Transverse colon (tissue), 4 donors: ENCODE measurements around the gene KIF21A. TPM values are rescaled to one million over a fixed set of nuclear protein-coding genes. Genes with fewer than 3 reads are reported as not detected.

ENCODE experiments used
- DNase-seq: peaks from one replicate; pipeline ENCODE4 v3.0.0-alpha.2; 2019
- H3K27ac ChIP-seq, 4 donors: fragments of 200-600 bp; sonication (generic); 2 replicates each; pipeline ENCODE4 v1.5.1; 2016 to 2018; ENCODE audit warnings: inconsistent platforms in 4 of 4
- H3K27me3 ChIP-seq: fragments of 200-600 bp; sonication (generic); 2 replicates; pipeline ENCODE4 v1.5.1; 2017; ENCODE audit warnings: inconsistent platforms
- H3K36me3 ChIP-seq, 4 donors: fragments of 200-600 bp; sonication (generic); 2 replicates each; pipeline ENCODE4 v1.5.1; 2017 to 2019; ENCODE audit warnings: inconsistent platforms in 4 of 4
- H3K4me1 ChIP-seq, 4 donors: fragments of 200-600 bp; sonication (generic); 2 replicates each; pipeline ENCODE4 v1.5.1; 2017 to 2020; ENCODE audit warnings: inconsistent platforms in 4 of 4
- H3K4me3 ChIP-seq, 4 donors: fragments of 200-600 bp; sonication (generic); 1 replicate in 1 of 4; 2 replicates in 3 of 4; pipeline versions ENCODE4 v1.5.1 to v1.6.1; 2017 to 2019; ENCODE audit warnings: inconsistent platforms in 4 of 4
- H3K9me3 ChIP-seq, 2 donors: fragments of 200-600 bp; sonication (generic); 2 replicates each; pipeline ENCODE4 v1.5.1; 2017 to 2019; ENCODE audit warnings: inconsistent platforms in 2 of 2
- CTCF ChIP-seq, 5 experiments: fragments of 200-600 bp in 3 of 5; fragments of 450-650 bp in 2 of 5; sonication (generic) in 3 of 5; IDR thresholded peaks; 1 replicate in 2 of 5; 2 replicates in 3 of 5; pipeline ENCODE4 v1.5.1; 2016 to 2017; ENCODE audit warnings: antibody characterized with exemption in 5 of 5, inconsistent platforms in 3 of 5, mild to moderate bottlenecking in 2 of 5, moderate library complexity in 1 of 5
- EP300 ChIP-seq: sonication (generic); formaldehyde crosslinking; IDR thresholded peaks from one replicate; pipeline ENCODE4 v1.6.1; 2017; ENCODE audit warnings: antibody characterized with exemption, low read depth
- POLR2A ChIP-seq: fragments of 450-650 bp; IDR thresholded peaks from one replicate; pipeline ENCODE4 v1.6.1; 2016; ENCODE audit warnings: antibody characterized with exemption, mild to moderate bottlenecking, moderate library complexity
- POLR2AphosphoS5 ChIP-seq, 3 donors: sonication (generic); formaldehyde crosslinking; IDR thresholded peaks; one replicate each; pipeline ENCODE4 v1.6.1; 2016; ENCODE audit warnings: antibody characterized with exemption in 3 of 3
- WGBS, 2 donors: methylation state at CpG; one replicate each; pipeline ENCODE4 v1.1.5; 2018; ENCODE audit warnings: low coverage in 1 of 2; 5-methylcytosine and 5-hydroxymethylcytosine counted together
- in situ Hi-C, 4 donors: fragments of 200-750 bp; cut with MboI; loops; one replicate each; pipeline versions ENCODE4 v1.15.0 to v1.15.1; 2017; ENCODE audit warnings: low sequenced_read_pairs in 3 of 4, low pct_ligation_motif_present in 1 of 4, low pct_unique_long_range_greater_than_20kb in 1 of 4
- intact Hi-C: fragments of 100-400 bp; cut with DNase I; formaldehyde crosslinking; loops from one replicate; pipeline ENCODE4 v1.15.1; 2023; ENCODE audit warnings: low total_unique reads
- total RNA-seq, 4 donors: library from RNA; depleted of rRNA; stranded (reverse); fragments of >200 nt; gene quantifications; one replicate each; pipeline ENCODE4 v1.1.0, GENCODE V29; 2016

The KIF21A gene
- total RNA-seq, 4 donors from 2014 or later = 23.6 to 40.6 (median 31.9) TPM

- no peak overlapping the region for H3K27ac ChIP-seq
- no peaks in the 10 kb centered on the region for H3K9me3 ChIP-seq
- TF ChIP-seq POLR2A (no peak), POLR2AphosphoS5 (IDR thresholded peaks at IDR 0.05) (no peak), EP300 (no peak)
- intact Hi-C loops = no loop called here
- no peak for DNase-seq
- H3K4me1 ChIP-seq = no peaks in the 10 kb centered on the region
- H3K36me3 ChIP-seq = peaks cover 0 to 7% (median 2%) of the 10 kb centered on the region in 4 donors
- in situ Hi-C loops = no loop called here
- 96% methylated on average over 4 of the region's 4 CpGs for WGBS, 2 donors
- H3K4me3 ChIP-seq = no peak overlapping the region
- no peaks in the 10 kb centered on the region for H3K27me3 ChIP-seq
Observed at GRCh38 chr12:39329876-39330275, 113.0 kb downstream of the KIF21A start.

- intact Hi-C loops = no loop called here
- Histone ChIP-seq H3K27ac (no peak overlapping the region), H3K4me1 (no peaks in the 10 kb centered on the region), H3K4me3 (no peak overlapping the region), H3K27me3 (no peaks in the 10 kb centered on the region), H3K36me3 (peaks cover 0 to 7% (median 2%) of the 10 kb centered on the region in 4 donors), H3K9me3 (no peaks in the 10 kb centered on the region)
- WGBS, 2 donors = 80 to 84% methylated on average over 1 of the region's 1 CpG
- TF ChIP-seq CTCF (IDR thresholded peaks at IDR 0.05) (no peak), POLR2A (no peak), EP300 (no peak), POLR2AphosphoS5 (IDR thresholded peaks at IDR 0.05) (no peak)
- no peak for DNase-seq
- in situ Hi-C loops = no loop called here
Observed at GRCh38 chr12:39329018-39329417, 113.9 kb downstream of the KIF21A start.

- TF ChIP-seq POLR2A (no peak), POLR2AphosphoS5 (IDR thresholded peaks at IDR 0.05) (no peak), CTCF (IDR thresholded peaks at IDR 0.05) (no peak), EP300 (no peak)
- in situ Hi-C loops (no loop called here), intact Hi-C loops (no loop called here)
- Histone ChIP-seq H3K9me3 (no peaks in the 10 kb centered on the region), H3K4me1 (no peaks in the 10 kb centered on the region), H3K36me3 (peaks cover 0 to 7% (median 2%) of the 10 kb centered on the region in 4 donors), H3K27ac (no peak overlapping the region), H3K4me3 (no peak overlapping the region), H3K27me3 (no peaks in the 10 kb centered on the region)
- no peak for DNase-seq
- 79 to 84% methylated on average over 4 to 6 of the region's 6 CpGs for WGBS, 2 donors
Observed at GRCh38 chr12:39327965-39328364, 115.0 kb downstream of the KIF21A start.

- H3K27ac ChIP-seq = no peak overlapping the region
- TF ChIP-seq CTCF (IDR thresholded peaks at IDR 0.05) = no peak
- no peak for TF ChIP-seq POLR2AphosphoS5 (IDR thresholded peaks at IDR 0.05)
- no peak for TF ChIP-seq POLR2A
- no peak for TF ChIP-seq EP300
- intact Hi-C loops (no loop called here), in situ Hi-C loops (no loop called here)
- peaks cover 0 to 7% (median 2%) of the 10 kb centered on the region in 4 donors for H3K36me3 ChIP-seq
- no peaks in the 10 kb centered on the region for H3K27me3 ChIP-seq
- no peak overlapping the region for H3K4me3 ChIP-seq
- 81 to 100% methylated on average over 1 of the region's 1 CpG for WGBS, 2 donors
- no peak for DNase-seq
- H3K4me1 ChIP-seq = no peaks in the 10 kb centered on the region
- no peaks in the 10 kb centered on the region for H3K9me3 ChIP-seq
Observed at GRCh38 chr12:39327510-39327909, 115.4 kb downstream of the KIF21A start.

- Histone ChIP-seq H3K9me3 (no peaks in the 10 kb centered on the region), H3K27me3 (no peaks in the 10 kb centered on the region), H3K4me3 (no peak overlapping the region), H3K36me3 (no peaks in the 10 kb centered on the region), H3K27ac (no peak overlapping the region), H3K4me1 (peaks cover 0 to 5% (median 0%) of the 10 kb centered on the region in 4 donors)
- no peak for DNase-seq
- intact Hi-C loops = no loop called here
- in situ Hi-C loops = loop anchor here in 2 of 4 donors (25.0 kb wide), 1 partner anchor 368 kb away; no protein-coding TSS in a partner anchor
- TF ChIP-seq POLR2A (no peak), CTCF (IDR thresholded peaks at IDR 0.05) (no peak), POLR2AphosphoS5 (IDR thresholded peaks at IDR 0.05) (no peak), EP300 (no peak)
- 83 to 88% methylated on average over 3 of the region's 3 CpGs for WGBS, 2 donors
Observed at GRCh38 chr12:39319180-39319579, 123.7 kb downstream of the KIF21A start.
